Occipital lobe (tissue), 2 donors: ENCODE data around the gene ZNF322. TPM values are rescaled to one million over a fixed set of nuclear protein-coding genes. Genes with fewer than 3 reads are reported as not detected.
"Not testable (repeated sequence)": the region's sequence is repeated elsewhere in the genome, so short reads cannot be mapped to it uniquely, and the experiment has no call there.

Experiments
- DNase-seq: peaks from one replicate; lab custom pipeline; 2025; lab: John Stamatoyannopoulos, UW
- total RNA-seq: library from RNA; depleted of rRNA; stranded (reverse); fragments of >200 nt; gene quantifications from one replicate; pipeline ENCODE4 v1.2.3, GENCODE V29; 2014

Gene ZNF322
- total RNA-seq: 46.5 TPM

GRCh38 chr6:26659042-26659999 lies at the start of gene ZNF322:
ZNF322 (minus strand) TSS chr6:26659746; CDS start chr6:26638553, 21,193 bp downstream.
- DNase-seq: peak; percentile 94

GRCh38 chr6:26705780-26706179 lies 46.2 kb upstream of the ZNF322 start:
- not testable (repeated sequence) for DNase-seq

- DNase-seq: not testable (repeated sequence)
Observed at GRCh38 chr6:26705352-26705751, 45.8 kb upstream of the ZNF322 start.

- not testable (repeated sequence) for DNase-seq
Observed at GRCh38 chr6:26701023-26701747, 41.6 kb upstream of the ZNF322 start.

- DNase-seq: not testable (repeated sequence)
Observed at GRCh38 chr6:26697496-26697895, 38.0 kb upstream of the ZNF322 start.

GRCh38 chr6:26689324-26689947 lies 29.9 kb upstream of the ZNF322 start:
- DNase-seq: not testable (repeated sequence)

GRCh38 chr6:26682435-26683042 lies 23.0 kb upstream of the ZNF322 start:
- not testable (repeated sequence) for DNase-seq

GRCh38 chr6:26673287-26673686 lies 13.7 kb upstream of the ZNF322 start:
- not testable (repeated sequence) for DNase-seq

GRCh38 chr6:26670558-26670957 lies 11.0 kb upstream of the ZNF322 start:
- not testable (repeated sequence) for DNase-seq

GRCh38 chr6:26670003-26670402 lies 10.5 kb upstream of the ZNF322 start:
- DNase-seq: not testable (repeated sequence)

- DNase-seq: no peak
Observed at GRCh38 chr6:26660000-26660361, 435 bp upstream of the ZNF322 start.

GRCh38 chr6:26657256-26657655 lies 2.3 kb downstream of the ZNF322 start:
- no peak for DNase-seq

- no peak for DNase-seq
Observed at GRCh38 chr6:26653007-26653406, 6.5 kb downstream of the ZNF322 start.

GRCh38 chr6:26651133-26651781 lies 8.3 kb downstream of the ZNF322 start:
- no peak for DNase-seq

GRCh38 chr6:26646074-26646473 lies 13.5 kb downstream of the ZNF322 start:
- DNase-seq: no peak

- DNase-seq: no peak
Observed at GRCh38 chr6:26640806-26641205, 18.7 kb downstream of the ZNF322 start.

- no peak for DNase-seq
Observed at GRCh38 chr6:26629359-26629758, 30.2 kb downstream of the ZNF322 start.

GRCh38 chr6:26627843-26628242 lies 31.7 kb downstream of the ZNF322 start:
- DNase-seq: no peak

- no peak for DNase-seq
Observed at GRCh38 chr6:26624557-26624956, 35.0 kb downstream of the ZNF322 start.

GRCh38 chr6:26623339-26623859 lies 36.1 kb downstream of the ZNF322 start:
- DNase-seq: no peak
